NCI-H524 treated with DMSO at 0.1 percent for 48 hours (cell line): ENCODE measurements around the gene NPFFR2.
A peak's percentile ranks its signal among the peaks of the same experiment; 100 is the strongest.
"Not testable (repeated sequence)": the region's sequence is repeated elsewhere in the genome, so short reads cannot be mapped to it uniquely, and the experiment has no call there.

Experiments
- DNase-seq: peaks from one replicate; lab custom pipeline; 2025; lab: John Stamatoyannopoulos, UW

Gene NPFFR2

DNA sequence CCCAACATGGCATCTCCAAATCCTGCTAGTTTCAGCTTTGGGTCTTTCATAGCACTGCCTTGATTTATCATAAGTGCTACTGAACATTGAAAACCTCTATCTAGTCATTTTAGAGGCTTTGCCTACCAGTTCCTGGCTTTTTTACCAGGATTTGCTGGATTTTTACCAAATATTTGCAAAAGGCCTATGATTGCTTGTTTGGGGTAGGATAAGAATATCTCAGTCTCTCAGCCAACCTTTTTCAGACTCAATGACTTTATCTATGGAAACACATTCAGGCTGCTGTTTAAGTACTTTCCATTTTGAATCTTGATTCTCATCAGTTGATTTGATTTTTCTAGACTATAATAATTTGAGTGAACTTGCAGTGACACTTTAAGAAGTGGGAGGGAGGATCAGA is 80.1 kb downstream of the NPFFR2 start:
- no peak for DNase-seq

DNA sequence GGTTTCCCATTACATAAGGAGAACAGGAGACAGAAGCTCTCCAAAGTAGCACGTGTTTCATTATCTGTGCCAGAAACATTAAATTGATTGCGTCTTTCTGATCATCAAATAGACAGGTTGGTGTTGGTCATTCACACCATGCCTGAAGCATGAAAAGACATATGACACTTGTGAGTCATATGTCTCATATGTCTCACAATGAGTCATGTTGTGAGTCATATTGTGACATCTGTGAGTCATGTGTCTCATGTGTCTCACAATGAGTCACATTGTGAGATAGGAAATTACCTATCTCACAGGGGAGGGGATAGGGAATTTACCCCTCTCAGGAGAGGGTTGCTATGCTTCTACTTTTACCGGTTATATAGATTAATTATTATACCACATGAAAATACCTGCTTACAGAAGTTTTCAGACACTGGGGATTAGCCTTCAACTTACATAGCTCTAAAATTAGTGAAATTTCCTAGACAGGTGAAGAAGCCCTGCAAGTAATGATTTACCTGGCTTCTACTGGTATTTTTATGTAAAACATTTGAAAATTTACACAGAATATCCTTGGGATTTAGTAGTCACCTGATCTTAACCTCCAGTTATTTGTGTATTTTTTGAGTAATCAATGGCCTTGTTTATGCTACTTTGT is 80.8 kb downstream of the NPFFR2 start:
- DNase-seq, result no peak

DNA sequence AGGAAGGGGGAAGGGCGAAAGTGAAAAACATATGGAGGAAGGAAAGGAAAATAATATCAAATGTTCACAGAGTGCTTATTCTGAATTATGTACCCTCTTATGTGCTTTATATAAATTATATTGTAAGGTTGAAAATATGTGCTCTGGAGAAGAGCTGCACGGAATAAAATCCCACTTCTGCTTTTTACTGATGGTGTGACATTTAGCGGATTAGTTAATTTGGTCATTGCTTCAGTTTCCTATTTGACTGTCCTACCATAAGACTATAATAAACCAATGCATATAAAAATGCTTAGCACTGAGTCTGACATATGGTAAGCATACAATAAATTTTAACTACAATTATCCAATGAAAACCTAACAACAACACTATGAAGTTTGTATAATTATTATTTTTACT is 86.2 kb downstream of the NPFFR2 start:
- no peak for DNase-seq

DNA sequence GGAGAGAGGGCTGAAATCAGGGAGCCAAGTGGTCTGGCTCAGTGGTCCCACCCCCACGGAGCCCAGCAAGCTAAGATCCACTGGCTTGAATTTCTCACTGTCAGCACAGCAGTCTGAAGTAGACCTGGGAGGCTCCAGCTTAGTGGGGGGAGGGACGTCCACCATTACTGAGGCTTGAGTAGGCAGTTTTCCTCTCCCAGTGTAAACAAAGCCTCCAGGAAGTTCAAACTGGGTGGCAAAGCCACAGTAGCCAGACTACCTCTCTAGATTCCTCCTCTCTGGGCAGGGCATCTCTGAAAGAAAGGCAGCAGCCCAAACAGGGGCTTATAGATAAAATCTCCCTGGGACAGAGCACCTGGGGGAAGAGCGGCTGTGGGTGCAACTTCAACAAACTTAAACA is 88.1 kb downstream of the NPFFR2 start:
- DNase-seq, result no peak

DNA sequence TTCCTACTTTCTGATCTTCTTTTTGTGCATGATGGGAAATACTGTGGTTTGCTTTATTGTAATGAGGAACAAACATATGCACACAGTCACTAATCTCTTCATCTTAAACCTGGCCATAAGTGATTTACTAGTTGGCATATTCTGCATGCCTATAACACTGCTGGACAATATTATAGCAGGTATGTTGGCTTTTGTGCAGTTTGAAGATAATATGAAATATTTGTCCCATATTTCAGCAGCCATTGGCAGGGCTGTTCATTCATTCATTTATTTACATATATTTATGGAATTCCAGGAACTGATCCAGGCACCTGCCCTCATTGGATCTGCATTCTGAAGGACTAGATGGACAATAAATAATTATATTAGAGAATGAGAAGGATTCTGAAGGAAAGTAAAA is 96.9 kb downstream of the NPFFR2 start:
- no peak for DNase-seq

DNA sequence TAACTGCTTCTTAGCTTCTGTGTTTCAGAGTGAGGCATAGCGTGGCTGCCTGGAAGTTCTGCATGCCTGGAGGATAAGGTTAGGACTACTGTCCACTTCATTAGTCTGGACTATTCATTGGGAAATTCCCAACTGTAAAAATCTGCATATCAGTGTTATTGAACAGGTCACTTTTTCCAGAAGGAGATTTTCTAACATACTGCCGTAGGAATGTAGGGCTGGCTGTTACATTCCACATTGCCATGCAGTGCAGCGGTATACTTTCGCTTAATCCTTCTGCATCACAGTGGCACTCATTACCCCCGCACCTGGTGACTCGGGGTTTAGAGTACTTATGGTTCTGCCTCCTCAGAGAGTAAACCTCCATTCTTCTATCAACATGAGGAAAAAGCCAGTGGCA is 104.6 kb downstream of the NPFFR2 start:
- DNase-seq, result peak; percentile 21

DNA sequence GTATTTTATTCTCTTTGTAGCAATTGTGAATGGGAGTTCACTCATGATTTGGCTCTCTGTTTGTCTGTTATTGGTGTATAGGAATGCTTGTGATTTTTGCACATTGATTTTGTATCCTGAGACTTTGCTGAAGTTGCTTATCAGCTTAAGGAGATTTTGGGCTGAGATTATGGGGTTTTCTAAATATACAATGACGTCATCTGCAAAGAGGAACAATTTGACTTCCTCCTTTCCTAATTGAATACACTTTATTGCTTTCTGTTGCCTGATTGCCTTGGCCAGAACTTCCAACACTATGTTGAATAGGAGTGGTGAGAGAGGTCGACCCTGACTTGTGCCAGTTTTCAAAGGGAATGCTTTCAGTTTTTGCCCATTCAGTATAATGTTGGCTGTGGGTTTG is 108.2 kb downstream of the NPFFR2 start:
- DNase-seq, result not testable (repeated sequence)

DNA sequence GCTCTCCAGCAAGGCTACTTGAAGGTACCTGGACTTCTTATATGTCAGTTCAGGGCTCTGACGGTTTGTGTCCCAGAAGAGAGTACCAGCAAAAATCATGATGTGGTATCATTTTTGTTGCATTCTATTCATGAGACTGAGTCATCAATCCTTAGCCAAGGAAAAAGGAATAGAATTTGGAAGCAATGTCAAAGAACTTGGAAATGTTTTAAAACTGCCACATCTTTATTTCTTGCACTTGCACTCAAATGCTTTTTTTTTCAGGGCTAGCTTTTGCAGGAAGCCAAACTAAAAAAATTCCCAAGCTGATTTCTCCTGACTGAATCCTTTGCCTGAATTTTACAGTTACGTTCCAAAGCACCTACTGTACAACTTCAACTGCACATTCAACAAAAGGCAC is 112.4 kb downstream of the NPFFR2 start:
- no peak for DNase-seq

DNA sequence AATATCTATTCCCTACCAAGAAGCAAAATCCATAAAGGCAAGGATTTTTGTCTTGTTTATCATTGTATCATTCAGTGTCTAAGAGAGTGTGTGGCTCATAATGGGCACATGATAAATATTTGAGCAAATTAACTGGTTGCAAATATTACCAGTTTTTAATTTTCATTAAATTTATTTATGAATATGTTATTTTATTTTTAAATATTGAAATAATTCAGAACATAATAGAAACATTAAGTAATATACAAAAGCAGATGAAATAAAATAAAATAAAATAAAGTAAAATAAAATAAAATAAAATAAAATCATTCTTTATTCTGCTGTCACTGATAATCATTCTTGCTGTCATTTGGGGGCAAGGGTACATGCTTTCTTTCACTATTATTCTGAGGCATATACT is 120.9 kb downstream of the NPFFR2 start:
- DNase-seq, result no peak

DNA sequence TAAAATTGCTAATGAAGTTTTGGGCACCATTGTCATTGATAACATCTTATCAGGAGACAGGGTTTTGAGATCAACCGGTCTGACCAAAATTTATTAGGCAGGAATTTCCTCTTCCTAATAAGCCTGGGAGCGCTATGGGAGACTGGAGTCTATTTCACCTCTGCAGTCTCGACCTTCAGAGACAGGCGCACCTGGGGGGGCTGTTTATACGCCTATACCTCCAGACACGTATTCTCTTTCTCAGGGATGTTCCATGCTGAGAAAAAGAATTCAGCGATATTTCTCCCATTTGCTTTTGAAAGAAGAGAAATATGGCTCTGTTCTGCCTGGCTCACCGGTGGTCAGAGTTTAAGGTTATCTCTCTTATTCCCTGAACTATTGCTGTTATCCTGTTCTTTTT is 121.8 kb downstream of the NPFFR2 start:
- not testable (repeated sequence) for DNase-seq

DNA sequence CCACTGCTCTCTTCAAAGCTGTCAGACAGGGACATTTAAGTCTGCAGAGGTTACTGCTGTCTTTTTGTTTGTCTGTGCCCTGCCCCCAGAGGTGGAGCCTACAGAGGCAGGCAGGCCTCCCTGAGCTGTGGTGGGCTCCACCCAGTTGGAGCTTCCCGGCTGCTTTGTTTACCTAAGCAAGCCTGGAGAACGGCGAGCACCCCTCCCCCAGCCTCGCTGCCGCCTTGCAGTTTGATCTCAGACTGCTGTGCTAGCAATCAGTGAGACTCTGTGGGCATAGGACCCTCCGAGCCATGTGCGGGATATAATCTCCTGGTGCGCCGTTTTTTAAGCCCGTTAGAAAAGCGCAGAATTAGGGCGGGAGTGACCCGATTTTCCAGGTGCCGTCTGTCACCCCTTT is 137.5 kb downstream of the NPFFR2 start:
- DNase-seq, result not testable (repeated sequence)

DNA sequence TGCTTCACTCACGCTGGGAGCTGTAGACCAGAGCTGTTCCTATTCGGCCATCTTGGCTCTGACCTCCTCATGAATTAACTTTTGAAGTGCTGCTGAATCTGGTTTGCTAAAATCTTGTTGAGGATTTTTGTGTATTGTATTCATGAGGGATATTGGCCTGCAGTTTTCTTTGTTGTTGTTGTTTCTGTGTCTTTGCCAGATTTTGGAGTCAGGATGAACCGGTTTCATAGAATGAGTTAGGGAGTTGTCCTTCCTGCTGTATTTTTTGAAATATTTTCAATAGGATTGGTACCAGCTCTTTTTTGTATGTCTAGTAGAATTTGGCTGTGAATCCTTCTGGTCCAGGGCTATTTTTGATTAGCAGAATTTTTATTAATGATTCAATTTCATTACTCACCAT is 138.1 kb downstream of the NPFFR2 start:
- no peak for DNase-seq

DNA sequence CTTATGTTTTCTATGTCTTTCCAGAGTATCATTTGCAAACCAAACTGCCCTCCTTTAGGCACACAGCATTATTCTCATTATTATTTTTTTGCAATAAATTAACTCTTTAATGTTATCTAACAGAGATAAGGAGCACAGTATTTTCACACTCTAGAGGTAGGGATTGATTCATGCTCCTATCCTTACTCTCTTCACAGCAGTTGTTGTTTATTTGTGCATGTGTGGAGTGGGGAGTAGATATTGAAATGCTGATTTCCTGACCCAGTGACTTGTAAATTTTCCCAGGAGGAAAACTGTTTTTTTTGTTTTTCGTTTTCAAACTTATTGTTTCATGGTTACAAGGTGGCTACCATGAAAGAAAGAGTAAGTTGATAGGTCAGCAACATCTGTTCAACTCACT is 140.0 kb downstream of the NPFFR2 start:
- DNase-seq, result no peak

DNA sequence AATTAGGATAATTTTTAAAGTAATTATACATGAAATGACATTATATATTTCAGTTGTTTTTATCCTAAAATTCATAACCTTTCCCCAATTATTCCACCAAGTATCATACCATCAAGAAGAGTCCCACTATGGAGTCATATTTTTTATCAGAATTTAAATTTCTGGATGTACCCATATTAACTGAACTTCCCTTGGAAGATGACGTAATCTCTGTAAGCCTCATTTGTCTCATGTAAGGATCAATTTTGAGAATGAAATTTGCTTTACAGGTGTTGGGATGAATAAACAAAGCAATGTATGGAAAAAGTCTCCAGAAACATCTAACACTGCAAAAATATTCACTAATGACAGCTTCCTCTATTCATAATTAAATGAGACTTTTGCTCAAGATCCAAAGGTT is 147.5 kb downstream of the NPFFR2 start:
- no peak for DNase-seq

DNA sequence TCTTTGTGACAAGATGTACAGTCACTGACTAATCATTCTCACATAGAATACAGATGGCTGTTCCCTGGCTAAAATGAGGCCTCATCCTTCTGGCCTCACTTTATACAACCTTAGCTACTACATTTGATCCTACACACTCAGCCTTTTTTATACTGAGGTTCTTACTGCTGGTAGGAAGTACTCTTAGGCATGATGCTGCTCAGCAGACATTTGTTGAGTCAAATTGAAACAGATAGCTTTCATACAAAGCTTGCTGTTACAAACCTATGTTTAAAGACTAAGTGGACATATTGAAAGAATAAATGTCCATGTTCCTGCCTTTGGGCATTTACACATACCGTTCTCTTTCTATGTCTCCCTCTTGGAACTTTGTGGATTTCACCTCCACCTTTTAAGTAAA is 154.9 kb downstream of the NPFFR2 start:
- DNase-seq, result no peak

DNA sequence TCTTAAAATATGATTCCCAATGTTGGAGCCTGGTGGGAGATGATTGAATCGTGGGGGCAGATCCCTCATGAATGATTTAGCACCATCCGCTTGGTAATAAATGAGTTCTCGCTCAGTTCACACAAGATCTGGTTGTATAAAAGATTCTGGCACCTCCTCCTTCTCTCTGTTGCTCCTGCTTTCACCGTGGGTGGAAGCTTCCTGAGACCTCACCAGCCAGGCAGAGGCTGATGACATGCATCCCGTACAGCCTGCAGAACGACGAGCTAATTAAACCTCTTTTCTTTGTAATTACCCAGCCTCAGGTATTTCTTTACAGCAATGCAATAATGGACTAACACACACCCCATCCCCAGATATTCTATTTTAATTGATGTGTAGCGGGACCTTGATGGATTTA is 162.2 kb downstream of the NPFFR2 start:
- no peak for DNase-seq

DNA sequence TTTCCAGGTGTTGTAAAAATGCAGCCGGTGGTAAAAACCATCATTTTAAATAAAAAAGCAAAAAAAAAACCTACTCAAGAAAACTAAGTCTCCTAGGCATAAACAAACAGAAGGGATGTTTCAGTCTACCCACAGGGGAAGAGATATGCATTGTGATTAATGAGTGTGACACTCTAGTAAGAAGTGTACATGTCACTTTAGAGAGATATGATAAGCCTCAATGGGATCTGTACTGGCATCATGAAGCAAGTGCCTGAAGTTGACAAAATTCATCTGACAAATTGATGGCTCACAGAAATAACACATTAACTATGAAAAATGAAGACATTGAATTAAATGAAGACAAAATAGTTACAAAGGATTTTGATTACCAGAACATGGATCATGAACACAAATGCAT is 162.7 kb downstream of the NPFFR2 start:
- DNase-seq, result no peak
